Ovary (tissue), 9 donors: ENCODE data around the gene TRPM3. TPM values are rescaled to one million over a fixed set of nuclear protein-coding genes. Genes with fewer than 3 reads are reported as not detected.

Source experiments
- DNase-seq, 5 donors: peaks; one replicate each; pipeline ENCODE4 v3.0.0-alpha.2; 2019 to 2020
- H3K27ac ChIP-seq, 2 donors: fragments of 200-600 bp; one replicate each; pipeline versions ENCODE4 v1.5.1 to v1.8.0; 2019 to 2022
- H3K27me3 ChIP-seq: fragments of 200-600 bp; one replicate; pipeline ENCODE4 v1.8.0; 2022
- H3K36me3 ChIP-seq: fragments of 200-600 bp; sonication (generic); one replicate; pipeline ENCODE4 v1.5.1; 2019
- H3K4me1 ChIP-seq: one replicate; pipeline ENCODE4 v1.8.1; 2013; ENCODE audit warnings: mild to moderate bottlenecking, moderate library complexity; ENCODE audit not compliant: insufficient read depth
- H3K4me3 ChIP-seq: fragments of 200-600 bp; sonication (generic); one replicate; pipeline ENCODE4 v1.5.1; 2017
- H3K9me3 ChIP-seq, 2 donors: fragments of 200-600 bp in 1 of 2; sonication (generic) in 1 of 2; one replicate each; pipeline versions ENCODE4 v1.5.1 to v1.8.1; 2013 to 2019; ENCODE audit warnings: mild to moderate bottlenecking in 1 of 2, moderate library complexity in 1 of 2
- CTCF ChIP-seq, 3 donors: fragments of 450-650 bp in 2 of 3; fragments of 200-600 bp in 1 of 3; IDR thresholded peaks; one replicate each; pipeline versions ENCODE4 v1.5.1 to v1.8.0; 2016 to 2022; ENCODE audit warnings: antibody characterized with exemption in 3 of 3, mild to moderate bottlenecking in 1 of 3
- EP300 ChIP-seq: sonication (generic); formaldehyde crosslinking; IDR thresholded peaks from one replicate; pipeline ENCODE4 v1.6.1; 2017; ENCODE audit warnings: antibody characterized with exemption
- POLR2A ChIP-seq: fragments of 450-650 bp; IDR thresholded peaks from one replicate; pipeline ENCODE4 v1.6.1; 2017; ENCODE audit warnings: antibody characterized with exemption, mild to moderate bottlenecking, moderate library complexity
- WGBS, 3 donors: extraction: QIAGEN DNeasy Blood & Tissue Kit in 1 of 3; methylation state at CpG; one replicate each; pipeline versions ENCODE4 v1.1.5 to v1.1.7; 2013 to 2017; 5-methylcytosine and 5-hydroxymethylcytosine counted together
- intact Hi-C, 4 donors: fragments of 100-400 bp; cut with DNase I; formaldehyde crosslinking; loops; one replicate each; pipeline versions ENCODE4 v1.11.0 to v1.15.1; 2022 to 2023
- polyA plus RNA-seq, 2 donors: library from polyadenylated mRNA; stranded (reverse); fragments of 200-250 nt in 1 of 2; fragments of 350-450 nt in 1 of 2; fragmentation: Illumina TruSeq in 1 of 2; extraction: RNeasy Lipid Tissue Mini Kit (QIAGEN cat#74804) in 1 of 2; gene quantifications; one replicate each; pipeline ENCODE4 v1.2.3, GENCODE V29; 2013 to 2014
- total RNA-seq, 7 donors: library from RNA; depleted of rRNA in 2 of 7; stranded (reverse); fragments of >200 nt in 2 of 7; fragmentation: NEBNext Ultra II Directional in 3 of 7; extraction: Animal tissue kit (Norgen Biotek cat#: 25700) in 3 of 7; gene quantifications; one replicate each; pipeline versions ENCODE4 v1.1.0 to v1.2.4, GENCODE V29; 2016 to 2023
- donor health status: DM: no; HTN: no; CAD: no; lungs with moderate emphysema.
- donor health status: DM: no; HTN: no; CAD: no.
- donor health status: Bipolar disorder and iron deficiency.
- donor health status: DM: yes; HTN: yes; CAD: no.
- donor health status: DM: no; HTN: no; CAD: no.
- donor health status: DM: yes; HTN: yes; CAD: no.

Gene TRPM3
- total and polyA plus RNA-seq, 9 donors = 0.80 to 18.5 (median 4.6) TPM

DNA sequence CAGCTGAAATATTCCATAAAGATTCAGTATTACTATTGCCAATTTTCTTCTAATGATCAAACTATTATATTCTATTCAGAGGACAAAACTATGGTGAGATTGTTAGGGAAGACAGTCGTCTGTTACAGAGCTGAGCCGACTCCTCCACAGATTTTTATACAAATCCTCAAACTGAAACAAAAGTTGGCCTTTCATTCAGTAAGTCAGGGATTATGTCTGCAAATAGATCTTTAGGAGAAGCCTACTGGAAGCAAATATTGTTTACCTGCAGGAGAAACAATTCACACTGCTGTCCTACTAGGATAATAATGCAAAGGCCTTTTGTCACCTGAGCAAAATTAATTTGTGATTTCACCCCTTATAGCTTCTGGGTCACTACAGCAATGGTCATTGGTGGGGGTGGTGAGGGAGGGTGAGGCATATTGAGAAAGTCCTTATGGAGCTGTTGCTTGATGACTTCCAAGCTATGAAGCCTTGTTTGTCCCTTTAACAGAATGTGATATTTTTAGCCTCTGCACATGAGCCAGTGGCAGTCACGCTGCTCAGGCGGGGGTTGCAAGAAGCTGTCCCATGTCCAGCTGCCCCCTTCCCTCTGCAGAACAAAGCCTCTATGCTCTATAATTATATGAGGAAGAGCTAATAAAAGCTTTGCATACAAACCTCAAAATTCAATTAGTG lies 506.5 kb downstream of the TRPM3 start:
- DNase-seq = no peak
- intact Hi-C loops = loop anchor here in 1 of 4 donors (5.0 kb wide), 1 partner anchor 353 kb away; no protein-coding TSS in a partner anchor
- no peak overlapping the region for H3K4me3 ChIP-seq
- H3K4me1 ChIP-seq = no peaks in the 10 kb centered on the region
- WGBS, 3 donors = 49 to 64% (median 49%) methylated on average over 4 of the region's 4 CpGs
- no peak overlapping the region for H3K27ac ChIP-seq
- H3K9me3 ChIP-seq = no peaks in the 10 kb centered on the region
- H3K36me3 ChIP-seq = no peaks in the 10 kb centered on the region
- no peaks in the 10 kb centered on the region for H3K27me3 ChIP-seq
- TF ChIP-seq EP300 (no peak), CTCF (IDR thresholded peaks at IDR 0.05) (no peak), POLR2A (no peak)

- Histone ChIP-seq H3K4me1 (no peaks in the 10 kb centered on the region), H3K4me3 (no peak overlapping the region), H3K36me3 (no peaks in the 10 kb centered on the region), H3K9me3 (no peaks in the 10 kb centered on the region), H3K27me3 (no peaks in the 10 kb centered on the region), H3K27ac (no peak overlapping the region)
- DNase-seq = no peak
- WGBS, 3 donors = 37 to 56% (median 42%) methylated on average over 4 of the region's 4 CpGs
- intact Hi-C loops = loop anchor here in 1 of 4 donors (5.0 kb wide), 1 partner anchor 351 kb away; no protein-coding TSS in a partner anchor
- no peak for TF ChIP-seq POLR2A
- TF ChIP-seq CTCF (IDR thresholded peaks at IDR 0.05) = no peak
- TF ChIP-seq EP300 = no peak
These were observed 508.2 kb downstream of the TRPM3 start for GRCh38 chr9:70613024-70613768.

- no peak overlapping the region for H3K27ac ChIP-seq
- no peaks in the 10 kb centered on the region for H3K36me3 ChIP-seq
- no peaks in the 10 kb centered on the region for H3K9me3 ChIP-seq
- TF ChIP-seq CTCF (IDR thresholded peaks at IDR 0.05) (no peak), POLR2A (no peak), EP300 (no peak)
- 93 to 95% (median 93%) methylated on average over 5 of the region's 5 CpGs for WGBS, 3 donors
- no peaks in the 10 kb centered on the region for H3K27me3 ChIP-seq
- H3K4me3 ChIP-seq = no peak overlapping the region
- intact Hi-C loops = loop anchor here in 1 of 4 donors (5.0 kb wide), 1 partner anchor 348 kb away; no protein-coding TSS in a partner anchor
- H3K4me1 ChIP-seq = no peaks in the 10 kb centered on the region
- DNase-seq = no peak
These were observed 511.2 kb downstream of the TRPM3 start for GRCh38 chr9:70610287-70610644.

DNA sequence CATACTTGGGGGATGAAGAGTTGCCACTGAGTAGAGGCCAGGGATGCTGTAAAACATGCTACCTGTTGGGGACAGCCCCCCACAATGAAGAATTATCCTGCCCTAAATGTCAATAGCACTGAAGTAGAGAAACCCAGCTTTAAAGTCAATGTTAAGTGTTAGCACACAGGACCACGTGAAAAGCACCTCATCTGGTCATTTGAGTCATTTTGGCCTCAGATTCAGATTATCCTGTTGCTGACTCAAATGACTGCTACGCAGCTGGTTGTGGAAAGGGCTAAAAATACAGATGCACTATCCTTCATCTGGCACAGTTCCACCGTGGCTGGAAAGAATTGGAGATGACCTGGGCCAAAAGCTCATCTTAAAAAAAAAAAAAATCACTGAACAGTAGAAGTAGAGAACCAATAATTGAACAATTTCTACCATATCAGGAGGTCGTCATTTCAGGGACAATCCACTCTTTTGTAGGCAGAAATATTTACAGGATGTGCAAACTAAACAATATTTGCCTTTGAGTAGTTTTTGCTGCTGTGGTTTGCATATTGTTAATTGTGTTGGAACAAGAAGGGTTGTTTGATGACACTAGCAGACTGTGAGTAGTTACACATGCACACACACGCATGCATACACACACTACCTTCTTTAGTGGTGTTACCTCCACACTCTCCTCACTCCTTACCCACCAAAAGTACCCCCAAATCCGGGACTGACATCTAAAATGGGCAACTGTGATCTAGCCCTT lies 511.7 kb downstream of the TRPM3 start:
- TF ChIP-seq POLR2A (no peak), CTCF (IDR thresholded peaks at IDR 0.05) (no peak), EP300 (no peak)
- intact Hi-C loops = loop anchor here (5.0 to 10.0 kb wide), 5 partner anchors 255 to 1565 kb away; no protein-coding TSS in a partner anchor
- Histone ChIP-seq H3K27me3 (no peaks in the 10 kb centered on the region), H3K27ac (no peak overlapping the region), H3K9me3 (no peaks in the 10 kb centered on the region), H3K4me1 (no peaks in the 10 kb centered on the region), H3K4me3 (no peak overlapping the region), H3K36me3 (no peaks in the 10 kb centered on the region)
- WGBS, 3 donors = 20 to 32% (median 26%) methylated on average over 6 of the region's 6 CpGs
- peak in 3 of 5 donors; percentile 38 to 62 (median 53) for DNase-seq
